ENCODE results near the gene PRR22.
"Not testable (repeated sequence)": the region's sequence is repeated elsewhere in the genome, so short reads cannot be mapped to it uniquely, and the experiment has no call there.

The PRR22 gene

DNA sequence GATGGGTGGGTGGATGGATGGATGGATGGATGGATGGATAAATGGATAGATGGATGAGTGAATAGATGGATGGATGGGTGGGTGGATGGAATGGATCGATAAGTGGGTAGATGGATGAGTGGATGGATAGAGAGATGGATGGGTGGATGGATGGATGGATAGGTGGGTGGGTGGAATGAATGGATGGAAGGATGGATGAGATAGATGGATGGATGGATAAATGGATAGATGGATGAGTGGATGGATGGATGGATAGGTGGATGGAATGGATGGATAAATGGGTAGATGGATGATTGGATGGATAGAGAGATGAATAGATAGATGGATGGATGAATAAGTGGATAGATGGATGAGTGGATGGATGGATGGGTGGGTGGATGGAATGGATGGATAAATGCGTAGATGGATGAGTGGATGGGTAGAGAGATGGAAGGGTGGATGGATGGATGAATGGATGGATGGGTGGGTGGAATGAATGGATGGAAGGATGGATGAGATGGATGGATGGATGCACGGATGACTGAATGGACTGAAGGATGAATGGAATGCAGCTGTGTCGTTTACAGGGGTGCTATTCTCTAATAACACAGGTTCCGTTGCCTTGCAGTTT, 21.8 kb downstream of the PRR22 start:
- no peak for DNase-seq (ENCODE audit: extremely low read depth in 1 of 2, low read depth in 1 of 2)

DNA sequence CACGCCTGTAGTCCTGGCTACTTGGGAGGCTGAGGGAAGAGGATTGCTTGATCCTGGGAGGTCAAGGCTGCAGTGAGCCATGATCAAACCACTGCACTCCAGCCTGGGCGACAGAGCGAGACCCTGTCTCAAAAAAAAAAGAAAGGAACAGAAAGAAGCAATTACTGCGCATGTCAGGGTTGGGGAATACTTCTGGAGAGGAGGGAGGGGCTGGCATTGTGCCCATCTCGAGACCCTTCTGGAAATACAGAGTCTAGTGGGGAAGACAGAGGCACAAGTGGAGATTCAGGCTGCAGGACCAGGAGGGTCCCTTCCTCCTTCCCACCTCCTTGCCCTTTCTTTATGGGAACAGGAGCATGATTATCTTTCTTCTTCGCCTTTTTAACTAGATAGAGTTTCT, 30.8 kb downstream of the PRR22 start:
- DNase-seq (ENCODE audit: extremely low read depth in 1 of 2, low read depth in 1 of 2) = no peak

GRCh38 chr19:5751709-5752108, 32.8 kb downstream of the PRR22 start:
- no peak for DNase-seq (ENCODE audit: extremely low read depth in 1 of 2, low read depth in 1 of 2)

DNA sequence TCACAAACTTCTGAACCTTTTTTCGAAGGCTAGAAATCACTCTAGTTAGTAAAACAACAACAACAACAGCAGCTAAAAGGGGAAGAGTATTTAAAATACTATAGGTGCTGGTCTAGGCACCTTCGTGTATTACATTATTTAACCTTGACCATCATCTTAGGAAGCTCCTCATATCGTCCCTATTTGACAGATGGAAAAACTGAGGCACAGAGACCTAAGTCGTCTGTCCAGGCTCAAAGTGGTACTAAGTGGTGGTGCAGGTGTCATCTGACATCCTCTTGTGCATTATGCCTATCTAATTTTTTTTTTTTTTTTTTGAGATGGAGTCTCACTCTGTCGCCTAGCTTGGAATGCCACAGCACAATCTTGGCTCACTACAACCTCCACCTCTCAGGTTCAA, 35.0 kb downstream of the PRR22 start:
- DNase-seq (ENCODE audit: extremely low read depth in 1 of 2, low read depth in 1 of 2) = no peak

DNA sequence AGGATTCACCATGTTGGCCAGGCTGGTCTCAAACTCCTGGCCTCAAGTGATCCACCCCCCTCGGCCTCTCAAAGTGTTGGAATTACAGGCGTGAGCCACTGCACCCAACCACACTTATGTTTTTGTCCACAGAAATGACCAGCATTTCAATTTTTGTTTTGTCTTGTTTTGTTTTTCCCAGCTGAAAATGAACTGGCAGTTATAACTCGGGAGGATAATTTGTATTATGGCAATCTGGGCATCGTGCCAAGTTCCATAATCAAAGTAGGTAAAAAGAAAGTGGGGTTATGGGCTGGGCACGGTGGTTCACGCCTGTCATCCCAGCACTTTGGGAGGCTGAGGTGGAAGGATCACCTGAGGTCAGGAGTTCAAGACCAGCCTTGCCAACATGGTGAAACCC, 35.6 kb downstream of the PRR22 start:
- not testable (repeated sequence) for DNase-seq (ENCODE audit: extremely low read depth in 1 of 2, low read depth in 1 of 2)

DNA sequence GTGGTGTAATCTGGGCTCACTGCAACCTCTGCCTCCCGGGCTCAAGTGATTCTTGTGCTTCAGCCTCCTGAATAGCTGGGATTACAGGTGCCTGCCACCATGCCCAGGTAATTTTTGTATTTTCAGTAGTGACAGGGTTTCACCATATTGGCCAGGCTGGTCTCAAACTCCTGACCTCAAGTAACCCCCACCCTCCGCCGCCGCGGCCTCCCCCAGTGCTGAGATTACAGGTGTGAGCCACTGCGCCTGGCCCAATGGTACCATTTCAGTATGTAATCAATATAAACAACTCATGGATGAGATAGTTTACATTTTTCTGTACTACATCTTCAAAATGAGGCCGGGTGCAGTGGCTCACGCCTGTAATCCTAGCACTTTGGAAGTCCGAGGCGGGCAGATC, 39.5 kb downstream of the PRR22 start:
- not testable (repeated sequence) for DNase-seq (ENCODE audit: extremely low read depth in 1 of 2, low read depth in 1 of 2)

- no peak for DNase-seq (ENCODE audit: extremely low read depth in 1 of 2, low read depth in 1 of 2)
Measured at GRCh38 chr19:5743630-5744029, 40.9 kb downstream of the PRR22 start.

DNA sequence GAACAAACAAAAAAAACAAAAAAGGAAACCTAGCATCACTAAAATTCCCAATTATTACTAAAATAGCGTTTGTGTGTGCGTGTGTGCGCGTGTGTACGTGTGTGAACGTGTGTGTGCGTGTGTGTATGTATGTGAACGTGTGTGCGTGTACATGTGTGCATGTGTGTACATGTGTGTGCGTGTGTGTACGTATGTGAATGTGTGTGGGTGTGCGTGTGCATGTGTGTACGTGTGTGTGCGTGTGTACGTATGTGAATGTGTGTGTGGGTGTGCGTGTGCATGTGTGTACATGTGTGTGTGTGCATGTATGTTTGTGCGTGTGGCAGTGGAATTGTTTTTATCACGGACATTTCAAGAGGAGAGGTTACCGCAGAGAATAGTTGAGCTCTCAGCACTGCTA, 42.5 kb downstream of the PRR22 start:
- DNase-seq (ENCODE audit: extremely low read depth in 1 of 2, low read depth in 1 of 2) = no peak

GRCh38 chr19:5738423-5738822, 46.1 kb downstream of the PRR22 start:
- no peak for DNase-seq (ENCODE audit: extremely low read depth in 1 of 2, low read depth in 1 of 2)

DNA sequence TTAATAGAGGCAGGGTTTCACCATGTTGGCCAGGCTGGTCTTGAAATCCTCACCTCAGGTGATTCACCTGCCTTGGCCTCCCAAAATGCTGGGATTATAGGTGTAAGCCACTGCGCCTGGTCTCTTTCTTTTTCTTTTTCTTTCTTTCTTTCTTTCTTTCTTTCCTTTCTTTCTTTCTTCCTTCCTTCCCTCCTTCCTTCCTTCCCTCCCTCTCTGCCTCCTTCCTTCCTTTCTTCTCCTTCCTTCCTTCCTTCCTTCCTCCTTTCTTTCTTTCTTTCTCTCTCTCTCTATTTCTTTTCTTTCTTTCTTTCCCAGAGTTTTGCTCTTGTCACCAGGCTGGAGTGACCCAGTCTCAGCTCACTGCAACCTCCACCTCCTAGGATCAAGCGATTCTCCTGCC, 51.4 kb downstream of the PRR22 start:
- DNase-seq (ENCODE audit: extremely low read depth in 1 of 2, low read depth in 1 of 2) = not testable (repeated sequence)

Measured in activated CD8-positive, alpha-beta memory T cell treated with anti-CD3 and anti-CD28 coated beads for 1 hour (primary cell).